CD8-positive, alpha-beta memory T cell (primary cell): ENCODE measurements around the gene ATP2B2. TPM values are rescaled to one million over a fixed set of nuclear protein-coding genes. Genes with fewer than 3 reads are reported as not detected.
A peak's percentile ranks its signal among the peaks of the same experiment; 100 is the strongest.
"Not testable (repeated sequence)": the region's sequence is repeated elsewhere in the genome, so short reads cannot be mapped to it uniquely, and the experiment has no call there.

Source experiments
- CTCF ChIA-PET: fragments of 350-600 bp; sonication (Branson Sonifier 250); formaldehyde crosslinking; loops from one replicate; lab custom pipeline; 2021; ENCODE audit warnings: antibody characterized with exemption; lab: Charles Lee
- POLR2A ChIA-PET: fragments of 350-600 bp; sonication (Branson Sonifier 250); formaldehyde crosslinking; loops from one replicate; lab custom pipeline; 2021; ENCODE audit warnings: antibody characterized with exemption; lab: Charles Lee
- DNase-seq, 5 donors: peaks; one replicate each; pipeline versions ENCODE4 v3.0.0 to v3.0.0-alpha.2; 2020 to 2022; ENCODE audit warnings: mixed read lengths in 1 of 5
- H3K27ac ChIP-seq: one replicate; pipeline ENCODE4 v1.7.0; 2013; ENCODE audit warnings: low read depth, mild to moderate bottlenecking, low read length, moderate library complexity
- H3K27me3 ChIP-seq: 2 replicates; pipeline ENCODE4 v1.7.0; 2013; ENCODE audit warnings: low read length, mild to moderate bottlenecking; ENCODE audit not compliant: insufficient read depth, poor library complexity, severe bottlenecking
- H3K36me3 ChIP-seq: 2 replicates; pipeline ENCODE4 v1.7.0; 2013; ENCODE audit warnings: mild to moderate bottlenecking, low read length, moderate library complexity; ENCODE audit not compliant: insufficient read depth
- H3K4me1 ChIP-seq: 2 replicates; pipeline ENCODE4 v1.7.0; 2013; ENCODE audit warnings: mild to moderate bottlenecking, low read length, moderate library complexity; ENCODE audit not compliant: insufficient read depth
- H3K4me3 ChIP-seq: 2 replicates; pipeline ENCODE4 v1.7.0; 2013; ENCODE audit warnings: mild to moderate bottlenecking, low read length
- H3K9me3 ChIP-seq: 2 replicates; pipeline ENCODE4 v1.7.0; 2013; ENCODE audit warnings: mild to moderate bottlenecking, low read length
- H3K27ac Mint-ChIP-seq, 8 donors: one replicate each; pipeline ENCODE4 v1.8.0; 2020 to 2021; ENCODE audit warnings: mixed read lengths in 8 of 8, mild to moderate bottlenecking in 6 of 8, inconsistent platforms in 3 of 8, moderate library complexity in 3 of 8
- H3K27me3 Mint-ChIP-seq, 2 donors: one replicate each; pipeline ENCODE4 v1.8.0; 2020 to 2021; ENCODE audit warnings: mixed read lengths in 2 of 2, mild to moderate bottlenecking in 1 of 2, moderate library complexity in 1 of 2
- H3K36me3 Mint-ChIP-seq, 3 donors: one replicate each; pipeline ENCODE4 v1.8.0; 2020 to 2021; ENCODE audit warnings: mixed read lengths in 3 of 3, inconsistent platforms in 1 of 3, mild to moderate bottlenecking in 1 of 3
- H3K4me1 Mint-ChIP-seq, 3 donors: one replicate each; pipeline ENCODE4 v1.8.0; 2020 to 2021; ENCODE audit warnings: mixed read lengths in 3 of 3, inconsistent platforms in 1 of 3, mild to moderate bottlenecking in 1 of 3
- H3K4me3 Mint-ChIP-seq, 7 donors: one replicate each; pipeline ENCODE4 v1.8.0; 2020 to 2021; ENCODE audit warnings: mixed read lengths in 7 of 7, mild to moderate bottlenecking in 6 of 7, moderate library complexity in 4 of 7, inconsistent platforms in 2 of 7
- H3K9me3 Mint-ChIP-seq, 5 donors: one replicate each; pipeline ENCODE4 v1.8.0; 2020 to 2022; ENCODE audit warnings: mixed read lengths in 5 of 5, mild to moderate bottlenecking in 3 of 5, moderate library complexity in 2 of 5, inconsistent platforms in 1 of 5
- polyA plus RNA-seq: library from polyadenylated mRNA; unstranded; fragments of 300-500 nt; fragmentation: Illumina TruSeq; gene quantifications from one replicate; pipeline ENCODE4 v1.2.3, GENCODE V29; 2021
- total RNA-seq, 2 experiments: library from RNA; stranded (reverse); gene quantifications; one replicate each; pipeline ENCODE4 v1.2.3, GENCODE V29; 2021

The ATP2B2 gene
- total and polyA plus RNA-seq, 3 experiments from 2014 or later = not detected

DNA sequence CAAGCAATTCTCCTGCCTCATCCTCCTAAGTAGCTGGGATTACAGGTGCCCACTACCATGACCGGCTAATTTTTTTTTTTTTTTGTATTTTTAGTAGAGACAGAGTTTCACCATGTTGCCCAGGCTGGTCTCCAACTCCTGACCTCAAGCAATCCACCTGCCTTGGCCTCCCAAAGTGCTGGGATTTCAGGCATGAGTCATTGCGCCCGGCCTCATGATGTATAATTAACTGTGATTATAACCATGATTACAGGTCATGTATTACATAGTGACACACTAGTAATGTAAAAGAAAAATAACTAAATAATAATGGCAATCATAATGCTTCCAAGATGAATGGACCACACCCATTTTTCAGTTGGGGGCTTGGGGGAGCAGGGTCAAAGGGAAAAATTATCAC lies 122.9 kb downstream of the ATP2B2 start:
- H3K27me3 ChIP-seq, H3K4me3 ChIP-seq, H3K9me3 Mint-ChIP-seq, H3K4me1 Mint-ChIP-seq, H3K9me3 ChIP-seq, POLR2A ChIA-PET, H3K27ac Mint-ChIP-seq, H3K36me3 ChIP-seq, H3K4me3 Mint-ChIP-seq, H3K36me3 Mint-ChIP-seq, DNase-seq, H3K27ac ChIP-seq, H3K4me1 ChIP-seq: not testable (repeated sequence)
- H3K27me3 Mint-ChIP-seq = peaks cover 0 to 10% of the 10 kb centered on the region in 2 donors
- CTCF ChIA-PET = interaction anchor here (1.0 kb wide), 1 partner anchor 60 kb away, joined by 3 read pairs; no protein-coding TSS in a partner anchor

DNA sequence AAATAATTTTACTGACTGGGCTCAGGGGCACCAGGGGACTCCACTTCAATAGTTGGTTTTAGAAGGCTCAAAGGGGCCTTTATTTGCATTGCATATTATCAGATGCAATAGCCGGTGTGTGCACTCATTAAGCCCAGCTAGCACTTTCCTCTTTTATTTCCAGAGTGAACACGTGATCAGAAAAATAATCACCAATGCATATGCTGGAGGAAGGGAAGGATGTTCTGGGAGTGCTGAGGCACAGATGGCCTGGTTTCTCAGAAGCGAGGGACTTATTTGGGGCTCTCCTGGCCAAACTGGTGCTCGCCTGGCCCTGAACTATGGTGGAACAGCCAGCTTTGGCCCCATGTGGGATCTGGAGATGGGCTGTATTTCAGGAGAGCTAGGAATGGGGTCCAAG lies 124.0 kb downstream of the ATP2B2 start:
- Mint-ChIP-seq H3K36me3 (no peaks in the 10 kb centered on the region), H3K27ac (no peak overlapping the region), H3K4me1 (no peaks in the 10 kb centered on the region), H3K4me3 (no peak overlapping the region), H3K27me3 (peaks cover 0 to 10% of the 10 kb centered on the region in 2 donors), H3K9me3 (no peaks in the 10 kb centered on the region)
- POLR2A ChIA-PET = no interaction called here
- CTCF ChIA-PET = interaction anchor here (1.0 to 2.4 kb wide), 2 partner anchors 11 to 59 kb away, joined by 3 to 5 read pairs; no protein-coding TSS in a partner anchor
- Histone ChIP-seq H3K27ac (no peak overlapping the region), H3K36me3 (no peaks in the 10 kb centered on the region), H3K4me3 (no peak overlapping the region), H3K27me3 (no peaks in the 10 kb centered on the region), H3K9me3 (no peaks in the 10 kb centered on the region), H3K4me1 (no peaks in the 10 kb centered on the region)
- no peak for DNase-seq

DNA sequence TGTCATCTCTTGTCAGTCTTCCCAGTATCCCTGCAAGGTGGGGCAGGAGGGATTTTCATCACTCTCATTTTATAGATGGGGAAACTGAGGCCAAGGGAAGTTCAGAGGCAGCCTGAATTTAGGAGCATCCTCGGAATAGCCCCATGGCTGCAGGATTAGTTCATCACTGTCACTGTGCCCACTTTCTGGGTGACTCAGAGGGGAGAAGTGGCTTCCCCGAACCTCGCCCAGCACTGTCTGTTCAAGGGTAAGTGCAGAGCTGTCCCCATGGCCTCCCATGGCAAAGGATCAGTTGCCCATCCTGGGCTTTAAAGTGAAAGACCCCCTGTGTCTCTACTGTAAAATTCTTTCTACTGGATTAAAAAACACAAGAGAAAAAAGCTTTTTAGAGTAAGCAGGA lies 124.5 kb downstream of the ATP2B2 start:
- peak overlapping the region in 1 of 8 donors; percentile 43 for H3K27ac Mint-ChIP-seq
- no peaks in the 10 kb centered on the region for H3K4me1 Mint-ChIP-seq
- Histone ChIP-seq H3K27ac (no peak overlapping the region), H3K36me3 (no peaks in the 10 kb centered on the region), H3K4me3 (no peak overlapping the region), H3K4me1 (no peaks in the 10 kb centered on the region), H3K9me3 (no peaks in the 10 kb centered on the region), H3K27me3 (no peaks in the 10 kb centered on the region)
- POLR2A ChIA-PET = no interaction called here
- H3K27me3 Mint-ChIP-seq = peaks cover 0 to 14% of the 10 kb centered on the region in 2 donors
- H3K9me3 Mint-ChIP-seq = no peaks in the 10 kb centered on the region
- no peak overlapping the region for H3K4me3 Mint-ChIP-seq
- CTCF ChIA-PET = interaction anchor here (2.4 kb wide), 1 partner anchor 10 kb away, joined by 5 read pairs; no protein-coding TSS in a partner anchor
- no peaks in the 10 kb centered on the region for H3K36me3 Mint-ChIP-seq
- DNase-seq = no peak

DNA sequence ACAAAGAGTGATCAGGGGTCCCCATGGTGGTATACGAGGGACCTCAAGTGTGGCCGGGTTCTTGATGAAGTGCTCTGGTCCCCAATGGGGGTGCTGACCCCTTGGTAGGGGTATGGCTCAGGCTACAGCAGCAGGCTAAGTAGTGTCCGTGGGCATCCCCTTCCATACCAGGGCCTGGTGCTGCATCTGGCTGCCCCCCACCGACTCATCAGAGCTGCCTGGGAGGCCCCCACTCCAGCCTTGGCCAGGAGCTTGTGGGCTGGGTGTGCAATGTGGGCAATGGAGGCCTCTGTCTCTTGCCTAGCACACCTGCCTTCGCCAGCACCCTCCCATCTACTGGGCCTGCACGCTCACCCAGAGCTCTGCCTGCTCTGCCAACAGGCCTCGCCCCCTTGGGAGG lies 125.4 kb downstream of the ATP2B2 start:
- no peak overlapping the region for H3K27ac Mint-ChIP-seq
- H3K27me3 Mint-ChIP-seq = peaks cover 0 to 16% of the 10 kb centered on the region in 2 donors
- Histone ChIP-seq H3K27me3 (no peaks in the 10 kb centered on the region), H3K4me1 (no peaks in the 10 kb centered on the region), H3K36me3 (no peaks in the 10 kb centered on the region), H3K27ac (no peak overlapping the region), H3K9me3 (no peaks in the 10 kb centered on the region), H3K4me3 (no peak overlapping the region)
- no peak overlapping the region for H3K4me3 Mint-ChIP-seq
- H3K4me1 Mint-ChIP-seq = no peaks in the 10 kb centered on the region
- ChIA-PET POLR2A (no interaction called here), CTCF (interaction anchor here (1.2 to 2.4 kb wide), 2 partner anchors 9 to 36 kb away, joined by 3 to 5 read pairs; no protein-coding TSS in a partner anchor)
- no peak for DNase-seq
- H3K9me3 Mint-ChIP-seq = no peaks in the 10 kb centered on the region
- no peaks in the 10 kb centered on the region for H3K36me3 Mint-ChIP-seq

DNA sequence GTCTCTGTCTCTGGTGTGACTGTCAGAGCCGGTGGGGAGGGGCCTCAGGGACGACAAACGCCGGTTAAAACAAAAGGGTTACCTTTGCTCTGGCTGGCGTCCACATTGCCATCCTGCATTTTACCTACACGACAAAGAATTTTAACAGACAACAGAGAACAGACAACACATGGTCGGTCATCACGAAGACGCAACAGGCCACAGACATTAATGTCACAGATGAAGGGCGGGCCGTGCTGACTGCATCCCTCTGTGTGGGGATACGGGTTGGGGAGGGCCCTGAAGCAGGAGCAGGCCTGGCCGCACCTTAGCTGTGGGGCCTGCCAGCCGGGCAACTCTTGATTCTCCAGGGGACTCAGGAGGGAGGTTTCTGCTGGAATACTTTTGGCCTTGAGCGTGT lies 126.2 kb downstream of the ATP2B2 start:
- H3K9me3 ChIP-seq = no peaks in the 10 kb centered on the region
- no peaks in the 10 kb centered on the region for H3K4me1 ChIP-seq
- no peaks in the 10 kb centered on the region for H3K36me3 ChIP-seq
- ChIA-PET POLR2A (no interaction called here), CTCF (interaction anchor here (1.2 kb wide), 1 partner anchor 35 kb away, joined by 3 read pairs; no protein-coding TSS in a partner anchor)
- H3K4me3 ChIP-seq = no peak overlapping the region
- Mint-ChIP-seq H3K27me3 (peaks cover 0 to 16% of the 10 kb centered on the region in 2 donors), H3K4me3 (no peak overlapping the region), H3K9me3 (no peaks in the 10 kb centered on the region), H3K36me3 (no peaks in the 10 kb centered on the region), H3K27ac (peak overlapping the region in 1 of 8 donors; percentile 64), H3K4me1 (no peaks in the 10 kb centered on the region)
- no peaks in the 10 kb centered on the region for H3K27me3 ChIP-seq
- no peak overlapping the region for H3K27ac ChIP-seq
- DNase-seq = no peak

DNA sequence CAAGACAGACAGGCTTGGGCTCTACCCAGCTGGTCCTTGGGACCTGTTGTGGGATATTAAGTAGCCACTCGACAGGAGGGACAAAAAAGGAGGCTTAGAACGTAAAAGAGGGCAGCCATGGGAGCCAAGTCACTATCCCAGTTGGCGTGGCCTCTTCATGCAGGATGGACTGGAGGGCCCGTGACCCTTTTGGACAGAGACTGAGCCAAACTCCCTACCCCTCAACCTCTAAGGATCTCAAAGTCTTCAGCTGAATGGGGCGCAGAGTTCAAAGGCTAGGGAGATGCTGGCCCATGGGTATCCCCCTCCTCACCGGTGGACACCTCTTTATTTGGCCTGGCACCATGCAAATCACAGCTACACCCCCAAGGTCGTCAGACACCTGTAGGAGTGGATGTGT lies 126.6 kb downstream of the ATP2B2 start:
- CTCF ChIA-PET = no interaction called here

DNA sequence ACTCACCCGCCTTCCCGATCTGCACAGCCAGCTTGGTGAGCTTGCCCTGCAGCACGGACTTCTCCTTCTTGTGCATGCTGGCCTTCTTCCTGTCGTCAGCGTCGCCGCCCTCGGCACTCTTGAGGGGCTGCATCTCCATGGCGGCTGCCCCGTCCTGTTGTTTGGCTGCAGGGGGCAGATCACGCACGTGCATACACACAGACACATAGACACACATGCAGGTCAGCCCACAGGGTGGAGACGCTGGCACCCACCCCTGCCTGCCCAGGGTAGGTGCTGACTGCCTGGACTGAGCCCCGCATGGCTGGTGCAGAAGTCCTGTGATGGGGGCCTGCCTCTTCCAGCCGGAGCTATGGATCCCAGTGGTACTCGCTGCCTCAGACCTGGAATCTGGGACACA lies 127.1 kb downstream of the ATP2B2 start:
- H3K36me3 ChIP-seq = no peaks in the 10 kb centered on the region
- Mint-ChIP-seq H3K27ac (no peak overlapping the region), H3K27me3 (peaks cover 0 to 10% of the 10 kb centered on the region in 2 donors), H3K36me3 (no peaks in the 10 kb centered on the region), H3K4me1 (no peaks in the 10 kb centered on the region), H3K4me3 (no peak overlapping the region), H3K9me3 (no peaks in the 10 kb centered on the region)
- H3K27ac ChIP-seq = no peak overlapping the region
- no peak overlapping the region for H3K4me3 ChIP-seq
- ChIA-PET CTCF (no interaction called here), POLR2A (no interaction called here)
- H3K27me3 ChIP-seq = no peaks in the 10 kb centered on the region
- H3K4me1 ChIP-seq = no peaks in the 10 kb centered on the region
- peak in 1 of 5 donors; percentile 29 for DNase-seq
- no peaks in the 10 kb centered on the region for H3K9me3 ChIP-seq

More for the DNA sequence above, 126.6 kb downstream of the ATP2B2 start:
- Histone ChIP-seq H3K27ac (no peak overlapping the region), H3K4me1 (no peaks in the 10 kb centered on the region), H3K27me3 (no peaks in the 10 kb centered on the region), H3K36me3 (no peaks in the 10 kb centered on the region), H3K9me3 (no peaks in the 10 kb centered on the region), H3K4me3 (no peak overlapping the region)
- Mint-ChIP-seq H3K27ac (no peak overlapping the region), H3K36me3 (no peaks in the 10 kb centered on the region), H3K27me3 (peaks cover 0 to 12% of the 10 kb centered on the region in 2 donors), H3K9me3 (no peaks in the 10 kb centered on the region), H3K4me1 (no peaks in the 10 kb centered on the region), H3K4me3 (no peak overlapping the region)
- POLR2A ChIA-PET = no interaction called here
- DNase-seq = no peak

DNA sequence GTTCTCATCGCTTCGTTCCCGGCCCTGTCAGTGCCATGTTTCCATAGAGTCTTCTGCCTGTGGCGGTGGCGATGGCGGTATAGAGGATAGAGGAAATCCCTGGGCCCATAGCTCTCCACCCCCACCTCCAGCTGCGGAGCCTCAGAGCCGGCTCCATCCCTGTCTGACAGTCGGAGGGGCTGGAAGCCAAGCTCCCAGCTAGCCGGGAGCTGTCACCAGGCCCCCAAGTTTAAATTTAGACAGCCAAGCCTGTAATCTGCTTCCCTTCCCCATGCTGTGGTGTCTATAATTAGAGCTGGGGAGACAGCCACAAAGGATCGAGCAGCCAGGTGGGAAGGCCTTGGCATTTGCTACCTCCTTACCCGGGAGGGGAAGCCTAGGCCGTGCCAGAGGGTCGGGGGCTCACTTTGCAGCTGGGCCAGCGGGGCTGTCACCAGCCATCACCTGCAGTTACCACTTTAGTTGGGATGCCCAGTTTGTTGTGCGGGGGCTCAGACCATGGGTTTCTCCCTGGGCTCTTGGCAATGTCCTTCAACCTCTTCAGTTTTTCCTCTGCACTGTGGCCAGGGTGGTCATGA lies 128.1 kb downstream of the ATP2B2 start:
- no peak overlapping the region for H3K4me3 ChIP-seq
- no peak overlapping the region for H3K27ac ChIP-seq
- no peak overlapping the region for H3K27ac Mint-ChIP-seq
- no peaks in the 10 kb centered on the region for H3K4me1 Mint-ChIP-seq
- H3K27me3 ChIP-seq = no peaks in the 10 kb centered on the region
- no peak for DNase-seq
- ChIA-PET CTCF (interaction anchor here (1.3 kb wide), 1 partner anchor 14 kb away, joined by 3 read pairs; no protein-coding TSS in a partner anchor), POLR2A (no interaction called here)
- peaks cover 0 to 10% of the 10 kb centered on the region in 2 donors for H3K27me3 Mint-ChIP-seq
- no peaks in the 10 kb centered on the region for H3K4me1 ChIP-seq
- no peaks in the 10 kb centered on the region for H3K9me3 ChIP-seq
- H3K9me3 Mint-ChIP-seq = no peaks in the 10 kb centered on the region
- H3K4me3 Mint-ChIP-seq = no peak overlapping the region
- no peaks in the 10 kb centered on the region for H3K36me3 ChIP-seq
- H3K36me3 Mint-ChIP-seq = no peaks in the 10 kb centered on the region
